Mammary epithelial cell (primary cell): Measurements from ENCODE around the gene ZNF786.

Source experiments
- EZH2 ChIP-seq: IDR thresholded peaks from 2 replicates; pipeline ENCODE4 v1.6.1; 2012; ENCODE audit warnings: low read length, inconsistent platforms, borderline replicate concordance
- TF ChIP-seq, protein P1 (sequence below), 2 donors: IDR thresholded peaks in 1 of 2; conservative IDR thresholded peaks in 1 of 2; 2 replicates each; pipeline ENCODE4 v1.5.1; 2011 to 2012; ENCODE audit warnings: inconsistent platforms in 2 of 2, low read length in 2 of 2, mild to moderate bottlenecking in 2 of 2, control low read depth in 1 of 2, low read depth in 1 of 2; ENCODE audit not compliant: insufficient read depth in 1 of 2; ENCODE audit errors: extremely low read depth in 1 of 2

DNA sequence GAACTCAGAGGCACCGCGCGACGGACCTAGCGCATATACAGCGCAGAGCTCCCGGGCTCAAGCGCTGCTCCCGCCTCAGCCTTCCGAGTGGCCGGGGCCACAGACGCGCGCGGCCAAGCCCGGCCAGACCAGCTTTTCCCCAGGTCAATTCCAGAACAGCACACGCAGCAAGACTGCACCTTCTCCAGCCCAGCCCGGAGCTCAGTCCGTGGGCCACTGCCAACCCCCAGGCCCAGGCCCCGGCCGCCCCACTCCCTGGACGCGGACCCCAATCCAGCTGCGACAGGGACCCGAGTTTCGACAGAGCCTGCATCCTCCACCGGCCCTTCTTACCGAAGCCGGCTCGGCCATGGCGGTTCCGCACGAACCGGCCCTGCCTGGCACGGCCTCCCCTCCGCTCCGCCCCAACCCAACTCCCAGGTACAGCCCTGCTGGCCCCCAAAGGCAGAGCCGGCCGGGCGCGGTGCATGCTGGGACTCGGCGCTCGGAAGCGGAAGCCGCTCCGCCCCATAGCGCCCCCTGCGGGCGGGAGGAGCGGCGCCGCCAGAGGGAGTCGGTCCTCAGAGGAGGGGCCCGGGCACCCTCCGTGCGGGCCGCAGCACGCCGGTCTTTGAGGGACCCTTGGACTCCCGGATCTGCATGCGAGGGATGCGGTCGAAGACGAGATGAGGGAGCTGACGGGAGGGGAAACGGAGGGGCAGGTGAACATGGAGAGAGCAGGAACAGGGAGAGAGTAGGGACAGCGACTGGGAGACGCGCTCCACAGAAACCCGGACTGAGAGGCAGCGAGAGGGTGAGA is 35.5 kb upstream of the ZNF786 start, which contains the start of gene ZNF425:
- TF ChIP-seq, protein P1, sequence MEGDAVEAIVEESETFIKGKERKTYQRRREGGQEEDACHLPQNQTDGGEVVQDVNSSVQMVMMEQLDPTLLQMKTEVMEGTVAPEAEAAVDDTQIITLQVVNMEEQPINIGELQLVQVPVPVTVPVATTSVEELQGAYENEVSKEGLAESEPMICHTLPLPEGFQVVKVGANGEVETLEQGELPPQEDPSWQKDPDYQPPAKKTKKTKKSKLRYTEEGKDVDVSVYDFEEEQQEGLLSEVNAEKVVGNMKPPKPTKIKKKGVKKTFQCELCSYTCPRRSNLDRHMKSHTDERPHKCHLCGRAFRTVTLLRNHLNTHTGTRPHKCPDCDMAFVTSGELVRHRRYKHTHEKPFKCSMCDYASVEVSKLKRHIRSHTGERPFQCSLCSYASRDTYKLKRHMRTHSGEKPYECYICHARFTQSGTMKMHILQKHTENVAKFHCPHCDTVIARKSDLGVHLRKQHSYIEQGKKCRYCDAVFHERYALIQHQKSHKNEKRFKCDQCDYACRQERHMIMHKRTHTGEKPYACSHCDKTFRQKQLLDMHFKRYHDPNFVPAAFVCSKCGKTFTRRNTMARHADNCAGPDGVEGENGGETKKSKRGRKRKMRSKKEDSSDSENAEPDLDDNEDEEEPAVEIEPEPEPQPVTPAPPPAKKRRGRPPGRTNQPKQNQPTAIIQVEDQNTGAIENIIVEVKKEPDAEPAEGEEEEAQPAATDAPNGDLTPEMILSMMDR (conservative IDR thresholded peaks at IDR 0.05 in 1 of 2, IDR thresholded peaks at IDR 0.05 in 1 of 2; ENCODE audit: extremely low read depth in 1 of 2, insufficient read depth in 1 of 2, low read depth in 1 of 2, low read length in 2 of 2): peak; percentile 61 to 94
- no peak for TF ChIP-seq EZH2
